ENCODE data around the gene ASIC2.

Gene ASIC2

GRCh38 chr17:33106525-33107165 is 186.4 kb downstream of the ASIC2 start:
- H3K27me3 Mint-ChIP-seq, result peaks cover 64% of the 10 kb centered on the region
- ATAC-seq (replicated peaks; ENCODE audit: extremely low read depth, poor library complexity, severe bottlenecking) (no peak), DNase-seq (ENCODE audit: low spot score in 2 of 2) (no peak)
- H3K27ac Mint-ChIP-seq (ENCODE audit: low read depth), result no peak overlapping the region
- no peaks in the 10 kb centered on the region for H3K9me3 Mint-ChIP-seq
- H3K4me1 Mint-ChIP-seq, result no peaks in the 10 kb centered on the region
- no peaks in the 10 kb centered on the region for H3K36me3 Mint-ChIP-seq (ENCODE audit: insufficient read depth)
- no peak overlapping the region for H3K4me3 Mint-ChIP-seq

- H3K27me3 Mint-ChIP-seq, result peaks cover 60% of the 10 kb centered on the region
- ATAC-seq (replicated peaks; ENCODE audit: extremely low read depth, poor library complexity, severe bottlenecking) (no peak), DNase-seq (ENCODE audit: low spot score in 2 of 2) (no peak)
- H3K4me3 Mint-ChIP-seq, result no peak overlapping the region
- no peaks in the 10 kb centered on the region for H3K9me3 Mint-ChIP-seq
- H3K4me1 Mint-ChIP-seq, result no peaks in the 10 kb centered on the region
- no peaks in the 10 kb centered on the region for H3K36me3 Mint-ChIP-seq (ENCODE audit: insufficient read depth)
- H3K27ac Mint-ChIP-seq (ENCODE audit: low read depth), result no peak overlapping the region
These were observed 187.2 kb downstream of the ASIC2 start for GRCh38 chr17:33105911-33106310.

GRCh38 chr17:33099906-33100305 is 193.2 kb downstream of the ASIC2 start:
- no peaks in the 10 kb centered on the region for H3K4me1 Mint-ChIP-seq
- no peak overlapping the region for H3K27ac Mint-ChIP-seq (ENCODE audit: low read depth)
- DNase-seq (ENCODE audit: low spot score in 2 of 2) (no peak), ATAC-seq (replicated peaks; ENCODE audit: extremely low read depth, poor library complexity, severe bottlenecking) (no peak)
- H3K36me3 Mint-ChIP-seq (ENCODE audit: insufficient read depth), result no peaks in the 10 kb centered on the region
- peaks cover 79% of the 10 kb centered on the region for H3K27me3 Mint-ChIP-seq
- no peak overlapping the region for H3K4me3 Mint-ChIP-seq
- no peaks in the 10 kb centered on the region for H3K9me3 Mint-ChIP-seq

- no peaks in the 10 kb centered on the region for H3K4me1 Mint-ChIP-seq
These were observed 193.8 kb downstream of the ASIC2 start for GRCh38 chr17:33099252-33099651.

GRCh38 chr17:33097411-33097810 is 195.7 kb downstream of the ASIC2 start:
- DNase-seq (ENCODE audit: low spot score in 2 of 2) (no peak), ATAC-seq (replicated peaks; ENCODE audit: extremely low read depth, poor library complexity, severe bottlenecking) (no peak)
- H3K27me3 Mint-ChIP-seq, result peaks cover 79% of the 10 kb centered on the region
- no peaks in the 10 kb centered on the region for H3K36me3 Mint-ChIP-seq (ENCODE audit: insufficient read depth)
- H3K4me1 Mint-ChIP-seq, result no peaks in the 10 kb centered on the region
- H3K9me3 Mint-ChIP-seq, result no peaks in the 10 kb centered on the region
- H3K4me3 Mint-ChIP-seq, result no peak overlapping the region
- no peak overlapping the region for H3K27ac Mint-ChIP-seq (ENCODE audit: low read depth)

More at GRCh38 chr17:33099252-33099651, 193.8 kb downstream of the ASIC2 start:
- ATAC-seq (replicated peaks; ENCODE audit: extremely low read depth, poor library complexity, severe bottlenecking), result no peak
- no peaks in the 10 kb centered on the region for H3K36me3 Mint-ChIP-seq (ENCODE audit: insufficient read depth)
- DNase-seq (ENCODE audit: low spot score in 2 of 2), result no peak
- H3K27me3 Mint-ChIP-seq, result peaks cover 85% of the 10 kb centered on the region
- H3K4me3 Mint-ChIP-seq, result no peak overlapping the region
- H3K9me3 Mint-ChIP-seq, result no peaks in the 10 kb centered on the region
- no peak overlapping the region for H3K27ac Mint-ChIP-seq (ENCODE audit: low read depth)

GRCh38 chr17:33096161-33096560 is 196.9 kb downstream of the ASIC2 start:
- ATAC-seq (replicated peaks; ENCODE audit: extremely low read depth, poor library complexity, severe bottlenecking), result no peak
- Mint-ChIP-seq H3K9me3 (no peaks in the 10 kb centered on the region), H3K27me3 (peaks cover 70% of the 10 kb centered on the region)

GRCh38 chr17:33091271-33091670 is 201.8 kb downstream of the ASIC2 start:
- Mint-ChIP-seq H3K27ac (ENCODE audit: low read depth) (no peak overlapping the region), H3K27me3 (peaks cover 82% of the 10 kb centered on the region), H3K4me1 (no peaks in the 10 kb centered on the region), H3K4me3 (no peak overlapping the region), H3K9me3 (no peaks in the 10 kb centered on the region), H3K36me3 (ENCODE audit: insufficient read depth) (peaks cover 1% of the 10 kb centered on the region)
- DNase-seq (ENCODE audit: low spot score in 2 of 2) (no peak), ATAC-seq (replicated peaks; ENCODE audit: extremely low read depth, poor library complexity, severe bottlenecking) (no peak)

More at GRCh38 chr17:33096161-33096560, 196.9 kb downstream of the ASIC2 start:
- Mint-ChIP-seq H3K36me3 (ENCODE audit: insufficient read depth) (no peaks in the 10 kb centered on the region), H3K4me3 (no peak overlapping the region), H3K27ac (ENCODE audit: low read depth) (no peak overlapping the region), H3K4me1 (no peaks in the 10 kb centered on the region)
- DNase-seq (ENCODE audit: low spot score in 2 of 2), result no peak

- Mint-ChIP-seq H3K4me3 (no peak overlapping the region), H3K27ac (ENCODE audit: low read depth) (no peak overlapping the region), H3K36me3 (ENCODE audit: insufficient read depth) (peaks cover 1% of the 10 kb centered on the region), H3K4me1 (no peaks in the 10 kb centered on the region), H3K27me3 (peaks cover 82% of the 10 kb centered on the region), H3K9me3 (no peaks in the 10 kb centered on the region)
- no peak for DNase-seq (ENCODE audit: low spot score in 2 of 2)
- no peak for ATAC-seq (replicated peaks; ENCODE audit: extremely low read depth, poor library complexity, severe bottlenecking)
These were observed 202.3 kb downstream of the ASIC2 start for GRCh38 chr17:33090806-33091205.

GRCh38 chr17:33086878-33087277 is 206.2 kb downstream of the ASIC2 start:
- no peak overlapping the region for H3K27ac Mint-ChIP-seq (ENCODE audit: low read depth)
- no peak for DNase-seq (ENCODE audit: low spot score in 2 of 2)

GRCh38 chr17:33086041-33086440 is 207.1 kb downstream of the ASIC2 start:
- peaks cover 73% of the 10 kb centered on the region for H3K27me3 Mint-ChIP-seq

More at GRCh38 chr17:33086878-33087277, 206.2 kb downstream of the ASIC2 start:
- H3K9me3 Mint-ChIP-seq, result no peaks in the 10 kb centered on the region
- H3K4me1 Mint-ChIP-seq, result no peaks in the 10 kb centered on the region
- peaks cover 2% of the 10 kb centered on the region for H3K36me3 Mint-ChIP-seq (ENCODE audit: insufficient read depth)
- ATAC-seq (replicated peaks; ENCODE audit: extremely low read depth, poor library complexity, severe bottlenecking), result no peak
- peaks cover 72% of the 10 kb centered on the region for H3K27me3 Mint-ChIP-seq
- H3K4me3 Mint-ChIP-seq, result no peak overlapping the region

GRCh38 chr17:33085256-33085655 is 207.8 kb downstream of the ASIC2 start:
- H3K4me3 Mint-ChIP-seq, result no peak overlapping the region
- peaks cover 73% of the 10 kb centered on the region for H3K27me3 Mint-ChIP-seq
- ATAC-seq (replicated peaks; ENCODE audit: extremely low read depth, poor library complexity, severe bottlenecking), result no peak
- H3K9me3 Mint-ChIP-seq, result no peaks in the 10 kb centered on the region
- no peak for DNase-seq (ENCODE audit: low spot score in 2 of 2)
- no peaks in the 10 kb centered on the region for H3K4me1 Mint-ChIP-seq
- H3K27ac Mint-ChIP-seq (ENCODE audit: low read depth), result no peak overlapping the region
- H3K36me3 Mint-ChIP-seq (ENCODE audit: insufficient read depth), result peaks cover 4% of the 10 kb centered on the region

More at GRCh38 chr17:33086041-33086440, 207.1 kb downstream of the ASIC2 start:
- ATAC-seq (replicated peaks; ENCODE audit: extremely low read depth, poor library complexity, severe bottlenecking) (no peak), DNase-seq (ENCODE audit: low spot score in 2 of 2) (no peak)
- H3K4me3 Mint-ChIP-seq, result no peak overlapping the region
- H3K4me1 Mint-ChIP-seq, result no peaks in the 10 kb centered on the region
- no peaks in the 10 kb centered on the region for H3K9me3 Mint-ChIP-seq
- H3K27ac Mint-ChIP-seq (ENCODE audit: low read depth), result no peak overlapping the region
- peaks cover 4% of the 10 kb centered on the region for H3K36me3 Mint-ChIP-seq (ENCODE audit: insufficient read depth)

GRCh38 chr17:33084755-33085154 is 208.3 kb downstream of the ASIC2 start:
- Mint-ChIP-seq H3K36me3 (ENCODE audit: insufficient read depth) (peaks cover 4% of the 10 kb centered on the region), H3K4me1 (no peaks in the 10 kb centered on the region), H3K9me3 (no peaks in the 10 kb centered on the region), H3K27ac (ENCODE audit: low read depth) (no peak overlapping the region), H3K4me3 (no peak overlapping the region), H3K27me3 (peaks cover 73% of the 10 kb centered on the region)
- no peak for ATAC-seq (replicated peaks; ENCODE audit: extremely low read depth, poor library complexity, severe bottlenecking)
- DNase-seq (ENCODE audit: low spot score in 2 of 2), result no peak

- H3K4me3 Mint-ChIP-seq, result no peak overlapping the region
- H3K4me1 Mint-ChIP-seq, result no peaks in the 10 kb centered on the region
- DNase-seq (ENCODE audit: low spot score in 2 of 2) (no peak), ATAC-seq (replicated peaks; ENCODE audit: extremely low read depth, poor library complexity, severe bottlenecking) (no peak)
- peaks cover 70% of the 10 kb centered on the region for H3K27me3 Mint-ChIP-seq
- H3K27ac Mint-ChIP-seq (ENCODE audit: low read depth), result no peak overlapping the region
- H3K9me3 Mint-ChIP-seq, result no peaks in the 10 kb centered on the region
- peaks cover 2% of the 10 kb centered on the region for H3K36me3 Mint-ChIP-seq (ENCODE audit: insufficient read depth)
These were observed 210.4 kb downstream of the ASIC2 start for GRCh38 chr17:33082529-33083173.
